Measurements from ENCODE around the gene NRP1. TPM values are rescaled to one million over a fixed set of nuclear protein-coding genes. Genes with fewer than 3 reads are reported as not detected.

Gene NRP1
- polyA plus RNA-seq, 3 donors, result 1.1 to 1.7 (median 1.3) TPM

DNA sequence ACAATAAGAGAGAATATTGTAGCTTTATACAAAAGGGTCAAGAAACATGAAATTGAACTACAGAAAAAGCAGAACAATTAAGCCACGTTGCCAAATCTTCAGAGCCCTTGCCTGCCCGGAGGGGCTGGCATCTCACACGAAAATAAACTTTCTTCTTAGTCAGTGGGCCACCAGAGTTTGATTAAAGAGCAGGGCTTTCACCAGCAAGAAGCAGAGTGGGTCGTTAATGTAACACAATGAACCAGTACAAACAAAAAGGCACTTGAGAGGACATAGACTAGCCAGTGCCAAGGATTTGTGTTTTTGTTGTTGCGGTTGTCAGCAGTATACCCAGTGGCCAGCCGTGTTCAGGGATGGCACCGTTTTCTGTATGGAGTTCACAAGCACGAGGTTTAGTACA, 155.4 kb downstream of the NRP1 start:
- no peak overlapping the region for H3K27ac Mint-ChIP-seq
- no peaks in the 10 kb centered on the region for H3K9me3 ChIP-seq (replicated peaks in 1 of 2; ENCODE audit: control insufficient read depth in 1 of 2, insufficient read depth in 1 of 2, low read length in 2 of 2)
- no peak overlapping the region for H2AFZ ChIP-seq (ENCODE audit: insufficient read depth, low read depth, low read length, poor library complexity, severe bottlenecking)
- no peak for DNase-seq
- H3K36me3 ChIP-seq (replicated peaks in 1 of 2; ENCODE audit: control insufficient read depth in 1 of 2, insufficient read depth in 2 of 2, low read length in 2 of 2), result no peaks in the 10 kb centered on the region
- TF ChIP-seq, protein P1, sequence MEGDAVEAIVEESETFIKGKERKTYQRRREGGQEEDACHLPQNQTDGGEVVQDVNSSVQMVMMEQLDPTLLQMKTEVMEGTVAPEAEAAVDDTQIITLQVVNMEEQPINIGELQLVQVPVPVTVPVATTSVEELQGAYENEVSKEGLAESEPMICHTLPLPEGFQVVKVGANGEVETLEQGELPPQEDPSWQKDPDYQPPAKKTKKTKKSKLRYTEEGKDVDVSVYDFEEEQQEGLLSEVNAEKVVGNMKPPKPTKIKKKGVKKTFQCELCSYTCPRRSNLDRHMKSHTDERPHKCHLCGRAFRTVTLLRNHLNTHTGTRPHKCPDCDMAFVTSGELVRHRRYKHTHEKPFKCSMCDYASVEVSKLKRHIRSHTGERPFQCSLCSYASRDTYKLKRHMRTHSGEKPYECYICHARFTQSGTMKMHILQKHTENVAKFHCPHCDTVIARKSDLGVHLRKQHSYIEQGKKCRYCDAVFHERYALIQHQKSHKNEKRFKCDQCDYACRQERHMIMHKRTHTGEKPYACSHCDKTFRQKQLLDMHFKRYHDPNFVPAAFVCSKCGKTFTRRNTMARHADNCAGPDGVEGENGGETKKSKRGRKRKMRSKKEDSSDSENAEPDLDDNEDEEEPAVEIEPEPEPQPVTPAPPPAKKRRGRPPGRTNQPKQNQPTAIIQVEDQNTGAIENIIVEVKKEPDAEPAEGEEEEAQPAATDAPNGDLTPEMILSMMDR (IDR thresholded peaks at IDR 0.05), result no peak
- 89% methylated on average over 8 of the region's 8 CpGs for WGBS (ENCODE audit: insufficient coverage)
- H3K79me2 ChIP-seq (ENCODE audit: insufficient read depth, low read length), result no peaks in the 10 kb centered on the region
- intact Hi-C loops (cut with micrococcal nuclease), result no loop called here
- no peaks in the 10 kb centered on the region for H3K4me1 Mint-ChIP-seq
- H3K27ac ChIP-seq (ENCODE audit: low read depth in 1 of 2, low read length in 2 of 2), result no peak overlapping the region
- H3K9ac ChIP-seq (ENCODE audit: insufficient read depth, low read length, poor library complexity, severe bottlenecking), result no peak overlapping the region
- no peaks in the 10 kb centered on the region for H3K36me3 Mint-ChIP-seq
- no peak overlapping the region for H3K4me2 ChIP-seq (replicated peaks; ENCODE audit: extremely low read depth, low read length, poor library complexity, severe bottlenecking)
- H3K9me3 Mint-ChIP-seq, result no peaks in the 10 kb centered on the region
- H3K27me3 Mint-ChIP-seq (ENCODE audit: low read depth in 3 of 3), result peaks cover 0 to 6% (median 3%) of the 10 kb centered on the region in 3 donors
- no peaks in the 10 kb centered on the region for H4K20me1 ChIP-seq (ENCODE audit: insufficient read depth, low read length)
- no peak overlapping the region for H3K4me3 ChIP-seq (replicated peaks in 1 of 3; ENCODE audit: low read depth in 2 of 3, low read length in 3 of 3)
- H3K4me3 Mint-ChIP-seq, result no peak overlapping the region
- no peaks in the 10 kb centered on the region for H3K4me1 ChIP-seq (ENCODE audit: control insufficient read depth in 1 of 2, insufficient read depth in 2 of 2, low read length in 2 of 2)
- H3K27me3 ChIP-seq (ENCODE audit: control insufficient read depth in 2 of 2, insufficient read depth in 2 of 2, low read length in 2 of 2), result no peaks in the 10 kb centered on the region

DNA sequence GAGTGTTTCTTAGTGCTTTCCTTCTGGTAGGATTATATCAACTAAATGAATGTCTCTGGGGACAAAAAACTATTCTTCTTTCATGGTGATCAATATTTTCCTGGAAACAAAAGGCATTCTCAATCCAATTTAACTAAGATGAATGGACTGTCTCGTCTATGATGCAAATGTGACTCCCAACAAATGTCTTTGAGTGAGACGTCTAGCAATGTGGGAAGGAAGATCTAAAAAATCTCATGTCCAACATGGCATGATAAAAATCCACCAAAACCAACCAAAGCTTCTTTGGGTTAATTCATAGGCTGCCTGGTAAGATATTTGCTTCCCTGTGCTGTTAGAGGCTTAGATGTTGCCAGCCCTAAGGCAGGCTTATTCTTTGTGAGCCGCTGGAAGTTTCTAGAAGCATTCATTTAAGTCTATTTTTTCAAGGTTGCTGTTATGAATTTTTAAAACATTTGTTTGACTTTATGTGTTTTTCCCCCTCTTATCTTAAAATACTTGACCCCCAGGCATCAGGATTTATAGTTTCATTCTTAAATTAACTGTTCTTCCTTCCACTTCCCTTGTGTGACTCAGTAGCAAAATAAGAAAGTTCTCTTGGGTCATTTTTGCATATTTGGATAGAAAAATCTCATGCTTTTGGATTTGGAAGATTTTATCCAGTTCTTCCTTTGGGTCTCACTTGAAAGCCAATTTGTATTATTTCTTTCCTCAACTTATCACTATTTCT, 156.3 kb downstream of the NRP1 start:
- H4K20me1 ChIP-seq (ENCODE audit: insufficient read depth, low read length), result no peaks in the 10 kb centered on the region
- peaks cover 0 to 6% (median 3%) of the 10 kb centered on the region in 3 donors for H3K27me3 Mint-ChIP-seq (ENCODE audit: low read depth in 3 of 3)
- H3K36me3 Mint-ChIP-seq, result no peaks in the 10 kb centered on the region
- H3K4me1 Mint-ChIP-seq, result no peaks in the 10 kb centered on the region
- intact Hi-C loops (cut with micrococcal nuclease), result no loop called here
- no peaks in the 10 kb centered on the region for H3K4me1 ChIP-seq (ENCODE audit: control insufficient read depth in 1 of 2, insufficient read depth in 2 of 2, low read length in 2 of 2)
- no CpG with 5 or more reads among the region's 3 CpGs for WGBS (ENCODE audit: insufficient coverage)
- TF ChIP-seq, protein P1 (IDR thresholded peaks at IDR 0.05), result no peak
- H2AFZ ChIP-seq (ENCODE audit: insufficient read depth, low read depth, low read length, poor library complexity, severe bottlenecking), result no peak overlapping the region
- H3K27ac ChIP-seq (ENCODE audit: low read depth in 1 of 2, low read length in 2 of 2), result no peak overlapping the region
- no peak overlapping the region for H3K9ac ChIP-seq (ENCODE audit: insufficient read depth, low read length, poor library complexity, severe bottlenecking)
- H3K79me2 ChIP-seq (ENCODE audit: insufficient read depth, low read length), result no peaks in the 10 kb centered on the region
- H3K36me3 ChIP-seq (replicated peaks in 1 of 2; ENCODE audit: control insufficient read depth in 1 of 2, insufficient read depth in 2 of 2, low read length in 2 of 2), result no peaks in the 10 kb centered on the region
- H3K9me3 Mint-ChIP-seq, result no peaks in the 10 kb centered on the region
- no peak overlapping the region for H3K4me3 Mint-ChIP-seq
- H3K27ac Mint-ChIP-seq, result no peak overlapping the region
- no peak overlapping the region for H3K4me3 ChIP-seq (replicated peaks in 1 of 3; ENCODE audit: low read depth in 2 of 3, low read length in 3 of 3)
- no peak for DNase-seq
- H3K4me2 ChIP-seq (replicated peaks; ENCODE audit: extremely low read depth, low read length, poor library complexity, severe bottlenecking), result no peak overlapping the region
- no peaks in the 10 kb centered on the region for H3K9me3 ChIP-seq (replicated peaks in 1 of 2; ENCODE audit: control insufficient read depth in 1 of 2, insufficient read depth in 1 of 2, low read length in 2 of 2)
- no peaks in the 10 kb centered on the region for H3K27me3 ChIP-seq (ENCODE audit: control insufficient read depth in 2 of 2, insufficient read depth in 2 of 2, low read length in 2 of 2)
